HG02970 (cell line): ENCODE measurements around the gene RHOB.
"Not testable (repeated sequence)": the region's sequence is repeated elsewhere in the genome, so short reads cannot be mapped to it uniquely, and the experiment has no call there.

Experiments
- ATAC-seq: cut with Tn5 transposase; IDR thresholded peaks from one replicate; pipeline ENCODE4 v1.9.1; 2021; ENCODE audit warnings: mild to moderate bottlenecking, moderate library complexity, moderate number of reproducible peaks; ENCODE audit not compliant: unreplicated experiment, low FRiP score

RHOB gene

DNA sequence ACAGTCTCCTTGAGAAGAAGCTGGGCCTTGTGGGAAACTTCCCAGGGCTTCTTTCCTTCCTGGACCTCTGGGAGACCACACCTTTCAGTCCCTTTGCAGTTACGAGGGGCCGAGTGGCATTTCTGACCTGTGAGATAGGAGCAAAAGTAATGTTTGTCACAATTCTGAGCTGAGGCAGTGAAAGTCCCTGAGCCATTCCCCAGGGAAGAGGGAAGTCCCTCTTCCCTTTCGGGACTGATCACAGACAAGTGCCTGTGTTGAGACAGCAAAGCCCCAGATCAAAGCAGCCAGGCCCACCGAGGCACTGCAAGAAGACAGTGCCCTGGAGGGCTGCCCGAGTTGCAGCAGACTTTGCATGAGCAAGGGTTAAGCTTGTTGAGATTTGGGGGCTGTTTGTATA is 41.9 kb downstream of the RHOB start:
- ATAC-seq: no peak

DNA sequence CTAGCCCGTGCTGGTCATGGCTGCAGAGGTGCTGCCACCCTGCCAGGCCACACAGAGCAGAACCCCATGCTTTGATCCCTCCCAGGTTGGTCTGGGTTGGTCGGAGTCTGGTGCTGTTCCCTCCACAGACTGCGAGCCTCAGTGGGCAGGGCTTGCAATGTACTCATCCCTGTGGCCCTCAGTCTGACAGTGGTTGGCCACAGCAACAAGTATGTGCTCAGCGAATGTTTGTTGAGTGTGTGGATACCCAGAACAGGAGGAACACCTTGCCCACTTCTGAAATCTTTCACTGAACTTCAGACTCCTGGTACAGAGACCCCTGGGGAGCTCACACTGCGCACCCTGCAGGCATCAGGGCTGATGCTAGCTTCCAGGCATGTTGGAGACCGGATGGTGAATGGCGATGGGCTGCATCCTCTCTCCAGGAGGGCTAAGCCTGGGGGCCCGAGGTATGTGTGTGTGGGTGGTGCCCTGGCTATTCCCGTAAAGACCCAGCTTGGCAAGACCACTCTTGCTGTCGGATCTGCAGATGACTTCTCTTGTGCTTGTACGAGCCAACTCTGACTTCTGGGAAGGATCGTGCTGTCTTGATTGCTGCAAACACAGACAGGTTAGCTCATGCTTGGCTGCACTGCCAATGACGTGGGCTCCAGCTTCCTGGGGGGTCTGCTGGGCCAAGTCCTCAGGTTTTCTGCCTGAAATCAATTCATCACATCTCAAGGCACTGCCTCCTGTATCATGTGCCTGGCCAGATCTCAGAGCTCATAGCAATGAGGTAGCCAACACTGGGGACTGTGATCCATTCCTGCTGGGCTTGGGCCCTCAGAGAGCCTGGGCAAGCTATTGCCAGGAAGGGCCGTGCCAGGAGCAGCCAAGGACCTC is 43.7 kb downstream of the RHOB start:
- ATAC-seq: no peak

GRCh38 chr2:20491739-20492531 is 45.1 kb downstream of the RHOB start:
- no peak for ATAC-seq

DNA sequence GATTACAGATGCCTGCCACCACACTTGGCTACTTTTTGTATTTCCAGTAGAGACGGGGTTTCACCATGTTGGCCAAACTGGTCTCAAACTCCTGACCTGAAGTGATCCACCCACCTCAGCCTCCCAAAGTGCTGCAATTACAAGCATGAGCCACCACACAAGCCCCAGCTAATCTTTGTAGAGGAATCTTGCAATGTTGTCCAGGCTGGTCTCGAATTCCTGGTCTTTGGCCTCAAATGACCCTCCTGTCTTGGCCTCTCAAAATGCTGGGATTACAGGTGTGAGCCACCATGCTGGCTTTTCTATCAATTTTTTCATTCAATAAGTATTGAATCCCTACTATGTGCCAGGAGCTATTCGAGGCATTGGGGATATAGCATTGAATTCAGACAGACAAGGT is 46.2 kb downstream of the RHOB start:
- ATAC-seq: not testable (repeated sequence)

GRCh38 chr2:20494241-20494640 is 47.4 kb downstream of the RHOB start:
- no peak for ATAC-seq

DNA sequence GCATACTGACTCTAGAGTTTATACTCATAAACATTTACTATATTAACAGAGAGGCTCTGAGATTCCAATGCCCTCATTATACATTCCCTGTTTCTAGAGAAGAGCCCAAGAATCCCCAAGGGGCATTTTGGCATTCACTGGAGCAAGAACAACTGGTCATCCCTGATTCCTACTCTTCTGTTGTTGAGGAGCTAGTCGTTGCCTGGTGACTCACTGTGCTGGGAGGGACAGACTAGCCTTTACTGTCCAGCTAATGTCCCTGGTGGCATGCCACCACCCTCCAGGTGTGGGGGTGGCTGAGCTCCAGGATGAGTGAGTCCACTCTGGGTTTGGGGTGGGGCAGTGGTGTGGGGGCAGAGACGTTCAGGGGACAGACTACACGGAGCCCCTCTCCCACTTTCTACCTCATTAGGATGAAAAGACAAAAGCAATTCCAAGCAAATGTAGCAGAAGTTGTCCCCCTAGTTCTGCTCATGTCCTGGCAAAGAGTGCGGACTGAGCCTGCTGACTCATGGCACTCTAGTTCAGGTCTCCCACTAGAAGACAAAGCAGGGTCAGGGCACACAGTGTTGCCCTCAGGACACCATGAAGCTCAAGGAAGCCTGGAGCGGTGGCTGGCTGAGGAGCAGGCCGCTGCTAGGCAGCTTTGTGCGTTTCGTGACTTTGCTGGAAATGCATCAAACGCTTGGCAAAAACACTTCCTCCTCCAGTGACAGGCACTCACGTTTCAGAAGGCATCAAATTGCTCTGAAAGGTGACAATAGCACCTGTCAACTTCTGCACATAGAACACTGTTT is 49.4 kb downstream of the RHOB start:
- ATAC-seq: no peak

DNA sequence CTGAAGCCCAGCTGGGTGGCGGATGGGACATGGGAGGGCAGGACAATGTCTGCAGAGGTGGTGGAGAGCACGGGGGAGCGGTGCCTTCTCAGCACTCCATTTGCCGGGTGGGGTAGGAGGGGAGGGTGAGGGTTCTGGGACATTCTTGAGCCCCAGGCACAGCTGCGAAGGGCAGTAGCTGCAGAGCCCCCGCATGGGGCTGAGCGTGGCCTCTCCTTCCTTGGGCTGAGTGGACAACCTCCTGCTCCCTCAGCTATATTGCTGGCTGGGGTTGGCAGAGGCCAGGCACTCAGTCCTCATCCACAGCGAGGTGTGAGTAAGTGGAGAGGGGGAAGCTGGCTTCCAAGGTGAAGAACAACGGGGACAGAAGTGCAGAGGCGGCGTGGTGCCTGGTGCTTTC is 50.1 kb downstream of the RHOB start:
- ATAC-seq: no peak
